HG02938 (cell line): Measurements from ENCODE around the gene SPATA13.
"Not testable (repeated sequence)": the region's sequence is repeated elsewhere in the genome, so short reads cannot be mapped to it uniquely, and the experiment has no call there.

Source experiments
- ATAC-seq: cut with Tn5 transposase; IDR thresholded peaks from one replicate; pipeline ENCODE4 v1.9.1; 2021; ENCODE audit warnings: mild to moderate bottlenecking, moderate library complexity; ENCODE audit not compliant: unreplicated experiment

Gene SPATA13

GRCh38 chr13:24194447-24194846 lies 33.9 kb downstream of the SPATA13 start:
- no peak for ATAC-seq

GRCh38 chr13:24195626-24196025 lies 35.1 kb downstream of the SPATA13 start:
- ATAC-seq = no peak

GRCh38 chr13:24196593-24197197 lies 36.2 kb downstream of the SPATA13 start:
- no peak for ATAC-seq

GRCh38 chr13:24199016-24199415 lies 38.5 kb downstream of the SPATA13 start:
- no peak for ATAC-seq

GRCh38 chr13:24202215-24202614 lies 41.7 kb downstream of the SPATA13 start:
- ATAC-seq = no peak

- ATAC-seq = no peak
Measured at GRCh38 chr13:24203273-24203672, 42.8 kb downstream of the SPATA13 start.

- no peak for ATAC-seq
Measured at GRCh38 chr13:24203811-24204210, 43.3 kb downstream of the SPATA13 start.

GRCh38 chr13:24205076-24205475 lies 44.6 kb downstream of the SPATA13 start:
- ATAC-seq = not testable (repeated sequence)

- ATAC-seq = no peak
Measured at GRCh38 chr13:24207841-24208667, 47.5 kb downstream of the SPATA13 start.

- no peak for ATAC-seq
Measured at GRCh38 chr13:24209138-24209537, 48.6 kb downstream of the SPATA13 start.

GRCh38 chr13:24212254-24212653 lies 51.7 kb downstream of the SPATA13 start:
- ATAC-seq = no peak

GRCh38 chr13:24212674-24213073 lies 52.2 kb downstream of the SPATA13 start:
- no peak for ATAC-seq

- ATAC-seq = no peak
Measured at GRCh38 chr13:24213932-24214331, 53.4 kb downstream of the SPATA13 start.

GRCh38 chr13:24214528-24214927 lies 54.0 kb downstream of the SPATA13 start:
- no peak for ATAC-seq

GRCh38 chr13:24215126-24215525 lies 54.6 kb downstream of the SPATA13 start:
- peak; percentile 43 for ATAC-seq

- ATAC-seq = no peak
Measured at GRCh38 chr13:24215732-24216131, 55.2 kb downstream of the SPATA13 start.

GRCh38 chr13:24216176-24216575 lies 55.7 kb downstream of the SPATA13 start:
- no peak for ATAC-seq

GRCh38 chr13:24216779-24217178 lies 56.3 kb downstream of the SPATA13 start:
- not testable (repeated sequence) for ATAC-seq

- no peak for ATAC-seq
Measured at GRCh38 chr13:24217601-24218281, 57.2 kb downstream of the SPATA13 start.

- ATAC-seq = no peak
Measured at GRCh38 chr13:24218338-24218737, 57.8 kb downstream of the SPATA13 start.

- ATAC-seq = no peak
Measured at GRCh38 chr13:24218977-24219376, 58.5 kb downstream of the SPATA13 start.
